ENCODE measurements around the gene MYO16. TPM values are rescaled to one million over a fixed set of nuclear protein-coding genes. Genes with fewer than 3 reads are reported as not detected.

MYO16 gene
- not detected for total RNA-seq

- DNase-seq: no peak
- H3K27ac Mint-ChIP-seq: no peak within 1 kb of the TSS
- no peaks in the 10 kb centered on the region for H3K36me3 Mint-ChIP-seq (ENCODE audit: low read depth)
- no peaks in the 10 kb centered on the region for H3K4me1 Mint-ChIP-seq (ENCODE audit: low read depth)
- CTCF ChIA-PET: interaction anchor here (0.7 to 1.3 kb wide), 2 partner anchors 20 to 58 kb away, joined by 3 read pairs; no protein-coding TSS in a partner anchor
- H3K27me3 Mint-ChIP-seq (ENCODE audit: low read depth): peaks cover 7% of the 10 kb centered on the region
- H3K4me3 Mint-ChIP-seq: no peak within 1 kb of the TSS
- intact Hi-C loops (cut with micrococcal nuclease): no loop called here
- H3K9me3 Mint-ChIP-seq: peaks cover 7% of the 10 kb centered on the region
These were observed at the start of gene MYO16 for GRCh38 chr13:108629181-108629752. TSS of gene MYO16 (plus strand) at chr13:108629611. CDS start at chr13:108629845, 234 bp downstream.

- CTCF ChIA-PET: no interaction called here
- Mint-ChIP-seq H3K9me3 (peaks cover 7% of the 10 kb centered on the region), H3K36me3 (ENCODE audit: low read depth) (peaks cover 1% of the 10 kb centered on the region), H3K27me3 (ENCODE audit: low read depth) (peaks cover 10% of the 10 kb centered on the region), H3K4me1 (ENCODE audit: low read depth) (no peaks in the 10 kb centered on the region), H3K27ac (no peak overlapping the region), H3K4me3 (no peak overlapping the region)
- DNase-seq: no peak
- intact Hi-C loops (cut with micrococcal nuclease): no loop called here
These were observed 42.6 kb upstream of the MYO16 start for GRCh38 chr13:108586826-108587225.

GRCh38 chr13:108588516-108588915, 40.9 kb upstream of the MYO16 start:
- no peak for DNase-seq
- Mint-ChIP-seq H3K27ac (no peak overlapping the region), H3K4me3 (no peak overlapping the region), H3K4me1 (ENCODE audit: low read depth) (no peaks in the 10 kb centered on the region), H3K27me3 (ENCODE audit: low read depth) (peaks cover 8% of the 10 kb centered on the region), H3K36me3 (ENCODE audit: low read depth) (peaks cover 1% of the 10 kb centered on the region), H3K9me3 (peaks cover 7% of the 10 kb centered on the region)
- intact Hi-C loops (cut with micrococcal nuclease): no loop called here
- CTCF ChIA-PET: no interaction called here

GRCh38 chr13:108594153-108594552, 35.3 kb upstream of the MYO16 start:
- H3K36me3 Mint-ChIP-seq (ENCODE audit: low read depth): no peaks in the 10 kb centered on the region
- H3K27me3 Mint-ChIP-seq (ENCODE audit: low read depth): peaks cover 13% of the 10 kb centered on the region
- H3K4me3 Mint-ChIP-seq: no peak overlapping the region
- no peak for DNase-seq
- H3K9me3 Mint-ChIP-seq: no peaks in the 10 kb centered on the region
- no peak overlapping the region for H3K27ac Mint-ChIP-seq
- intact Hi-C loops (cut with micrococcal nuclease): no loop called here
- peaks cover 2% of the 10 kb centered on the region for H3K4me1 Mint-ChIP-seq (ENCODE audit: low read depth)
- CTCF ChIA-PET: no interaction called here

- Mint-ChIP-seq H3K27me3 (ENCODE audit: low read depth) (peaks cover 9% of the 10 kb centered on the region), H3K9me3 (no peaks in the 10 kb centered on the region), H3K4me3 (no peak overlapping the region), H3K36me3 (ENCODE audit: low read depth) (no peaks in the 10 kb centered on the region), H3K4me1 (ENCODE audit: low read depth) (peaks cover 2% of the 10 kb centered on the region), H3K27ac (no peak overlapping the region)
- DNase-seq: peak; percentile 48
- CTCF ChIA-PET: interaction anchor here (0.6 kb wide), 1 partner anchor 415 kb away, joined by 3 read pairs; no protein-coding TSS in a partner anchor
- intact Hi-C loops (cut with micrococcal nuclease): no loop called here
These were observed 33.8 kb upstream of the MYO16 start for GRCh38 chr13:108595436-108596274.

GRCh38 chr13:108597943-108598342, 31.5 kb upstream of the MYO16 start:
- peaks cover 2% of the 10 kb centered on the region for H3K4me1 Mint-ChIP-seq (ENCODE audit: low read depth)
- H3K9me3 Mint-ChIP-seq: peaks cover 4% of the 10 kb centered on the region
- DNase-seq: no peak
- intact Hi-C loops (cut with micrococcal nuclease): no loop called here
- peaks cover 2% of the 10 kb centered on the region for H3K36me3 Mint-ChIP-seq (ENCODE audit: low read depth)
- peaks cover 8% of the 10 kb centered on the region for H3K27me3 Mint-ChIP-seq (ENCODE audit: low read depth)
- no peak overlapping the region for H3K4me3 Mint-ChIP-seq
- CTCF ChIA-PET: no interaction called here
- H3K27ac Mint-ChIP-seq: no peak overlapping the region

- Mint-ChIP-seq H3K4me3 (no peak overlapping the region), H3K36me3 (ENCODE audit: low read depth) (peaks cover 4% of the 10 kb centered on the region), H3K27me3 (ENCODE audit: low read depth) (no peaks in the 10 kb centered on the region), H3K27ac (no peak overlapping the region), H3K4me1 (ENCODE audit: low read depth) (no peaks in the 10 kb centered on the region), H3K9me3 (peaks cover 22% of the 10 kb centered on the region)
- CTCF ChIA-PET: no interaction called here
- no peak for DNase-seq
- intact Hi-C loops (cut with micrococcal nuclease): no loop called here
These were observed 23.0 kb upstream of the MYO16 start for GRCh38 chr13:108606424-108606823.

- Mint-ChIP-seq H3K27ac (no peak overlapping the region), H3K9me3 (peaks cover 17% of the 10 kb centered on the region), H3K27me3 (ENCODE audit: low read depth) (peaks cover 4% of the 10 kb centered on the region), H3K4me3 (no peak overlapping the region), H3K4me1 (ENCODE audit: low read depth) (no peaks in the 10 kb centered on the region), H3K36me3 (ENCODE audit: low read depth) (peaks cover 2% of the 10 kb centered on the region)
- no peak for DNase-seq
- CTCF ChIA-PET: interaction anchor here (0.8 to 1.0 kb wide), 2 partner anchors 19 to 286 kb away, joined by 3 read pairs; partner anchors contain the start of gene MYO16
- intact Hi-C loops (cut with micrococcal nuclease): loop anchor here (1.0 kb wide), 1 partner anchor 286 kb away; no protein-coding TSS in a partner anchor
These were observed 20.1 kb upstream of the MYO16 start for GRCh38 chr13:108609353-108609752.

- no peaks in the 10 kb centered on the region for H3K4me1 Mint-ChIP-seq (ENCODE audit: low read depth)
- no peak overlapping the region for H3K27ac Mint-ChIP-seq
- intact Hi-C loops (cut with micrococcal nuclease): no loop called here
These were observed 18.9 kb upstream of the MYO16 start for GRCh38 chr13:108610507-108610906.

GRCh38 chr13:108615241-108615640, 14.2 kb upstream of the MYO16 start:
- CTCF ChIA-PET: no interaction called here
- H3K9me3 Mint-ChIP-seq: no peaks in the 10 kb centered on the region
- H3K4me3 Mint-ChIP-seq: no peak overlapping the region
- intact Hi-C loops (cut with micrococcal nuclease): loop anchor here (5.0 kb wide), 1 partner anchor 293 kb away; no protein-coding TSS in a partner anchor
- H3K36me3 Mint-ChIP-seq (ENCODE audit: low read depth): no peaks in the 10 kb centered on the region
- no peaks in the 10 kb centered on the region for H3K4me1 Mint-ChIP-seq (ENCODE audit: low read depth)
- peaks cover 4% of the 10 kb centered on the region for H3K27me3 Mint-ChIP-seq (ENCODE audit: low read depth)
- no peak overlapping the region for H3K27ac Mint-ChIP-seq
- DNase-seq: no peak

More at GRCh38 chr13:108610507-108610906, 18.9 kb upstream of the MYO16 start:
- H3K4me3 Mint-ChIP-seq: no peak overlapping the region
- H3K36me3 Mint-ChIP-seq (ENCODE audit: low read depth): peaks cover 2% of the 10 kb centered on the region
- peaks cover 16% of the 10 kb centered on the region for H3K9me3 Mint-ChIP-seq
- DNase-seq: no peak
- CTCF ChIA-PET: no interaction called here
- peaks cover 4% of the 10 kb centered on the region for H3K27me3 Mint-ChIP-seq (ENCODE audit: low read depth)

- Mint-ChIP-seq H3K36me3 (ENCODE audit: low read depth) (no peaks in the 10 kb centered on the region), H3K27ac (no peak overlapping the region), H3K4me3 (no peak overlapping the region), H3K4me1 (ENCODE audit: low read depth) (no peaks in the 10 kb centered on the region), H3K27me3 (ENCODE audit: low read depth) (peaks cover under 1% of the 10 kb centered on the region), H3K9me3 (no peaks in the 10 kb centered on the region)
- intact Hi-C loops (cut with micrococcal nuclease): loop anchor here (5.0 kb wide), 1 partner anchor 296 kb away; no protein-coding TSS in a partner anchor
- CTCF ChIA-PET: interaction anchor here (0.7 kb wide), 1 partner anchor 10 kb away, joined by 3 read pairs; no protein-coding TSS in a partner anchor
- DNase-seq: no peak
These were observed 11.2 kb upstream of the MYO16 start for GRCh38 chr13:108618233-108618632.

- intact Hi-C loops (cut with micrococcal nuclease): no loop called here
- H3K27ac Mint-ChIP-seq: no peak overlapping the region
- DNase-seq: no peak
- CTCF ChIA-PET: no interaction called here
- no peak overlapping the region for H3K4me3 Mint-ChIP-seq
- peaks cover 7% of the 10 kb centered on the region for H3K9me3 Mint-ChIP-seq
- H3K27me3 Mint-ChIP-seq (ENCODE audit: low read depth): no peaks in the 10 kb centered on the region
- H3K4me1 Mint-ChIP-seq (ENCODE audit: low read depth): no peaks in the 10 kb centered on the region
- no peaks in the 10 kb centered on the region for H3K36me3 Mint-ChIP-seq (ENCODE audit: low read depth)
These were observed 7.9 kb upstream of the MYO16 start for GRCh38 chr13:108621462-108621861.
